Left forelimb (tissue), 1 donor: ENCODE measurements around the gene CIRBP.
"Not testable (repeated sequence)": the region's sequence is repeated elsewhere in the genome, so short reads cannot be mapped to it uniquely, and the experiment has no call there.

ENCODE experiments used
- DNase-seq: peaks from one replicate; pipeline ENCODE4 v3.0.0-alpha.2; 2018; ENCODE audit warnings: low spot score

CIRBP gene

DNA sequence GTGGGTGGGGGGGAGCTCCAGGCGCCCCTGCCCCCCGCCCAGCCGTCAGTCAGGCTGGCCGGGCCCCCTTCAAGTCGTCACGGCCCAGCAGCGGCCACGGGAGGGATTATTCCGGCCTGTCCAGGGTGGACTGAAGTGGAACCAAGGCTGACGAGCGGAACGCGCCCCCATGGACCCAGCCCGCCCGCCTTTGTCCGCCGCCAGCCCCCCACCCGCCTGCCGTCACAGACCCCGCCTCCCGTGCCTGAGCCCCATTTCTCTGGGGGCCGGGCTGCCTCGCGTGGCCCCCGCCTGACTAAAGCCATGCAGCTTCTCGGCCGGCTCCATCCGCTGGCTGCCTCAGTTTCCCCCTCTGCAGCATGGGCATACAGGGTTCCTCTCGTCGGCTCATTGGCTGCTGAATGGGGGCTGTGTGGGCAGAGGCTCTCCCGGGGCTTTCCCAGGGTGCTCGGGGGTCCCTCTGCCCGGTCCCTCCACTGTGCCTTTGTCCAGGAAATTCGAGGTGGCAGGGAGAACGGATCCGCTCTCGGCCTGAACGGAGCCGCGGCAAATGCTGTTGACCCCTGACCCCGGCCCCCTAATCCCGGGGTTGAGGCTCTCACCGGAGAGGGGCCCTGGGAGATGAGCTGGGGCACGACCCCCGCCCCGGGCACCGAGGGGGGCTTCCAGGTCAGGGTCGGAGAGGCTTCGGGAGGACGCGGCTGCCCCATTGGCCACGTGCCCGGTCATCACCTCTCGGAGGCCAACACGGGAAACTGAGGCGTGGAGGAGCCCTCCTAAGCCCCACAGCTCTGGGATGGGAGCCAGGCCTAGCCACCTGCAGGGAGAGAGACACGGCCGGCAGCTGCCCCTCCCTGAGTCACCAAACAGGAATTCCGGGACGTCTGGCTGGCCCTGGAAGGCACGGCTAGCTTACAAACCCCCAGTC is 43.9 kb downstream of the CIRBP start:
- DNase-seq: no peak

DNA sequence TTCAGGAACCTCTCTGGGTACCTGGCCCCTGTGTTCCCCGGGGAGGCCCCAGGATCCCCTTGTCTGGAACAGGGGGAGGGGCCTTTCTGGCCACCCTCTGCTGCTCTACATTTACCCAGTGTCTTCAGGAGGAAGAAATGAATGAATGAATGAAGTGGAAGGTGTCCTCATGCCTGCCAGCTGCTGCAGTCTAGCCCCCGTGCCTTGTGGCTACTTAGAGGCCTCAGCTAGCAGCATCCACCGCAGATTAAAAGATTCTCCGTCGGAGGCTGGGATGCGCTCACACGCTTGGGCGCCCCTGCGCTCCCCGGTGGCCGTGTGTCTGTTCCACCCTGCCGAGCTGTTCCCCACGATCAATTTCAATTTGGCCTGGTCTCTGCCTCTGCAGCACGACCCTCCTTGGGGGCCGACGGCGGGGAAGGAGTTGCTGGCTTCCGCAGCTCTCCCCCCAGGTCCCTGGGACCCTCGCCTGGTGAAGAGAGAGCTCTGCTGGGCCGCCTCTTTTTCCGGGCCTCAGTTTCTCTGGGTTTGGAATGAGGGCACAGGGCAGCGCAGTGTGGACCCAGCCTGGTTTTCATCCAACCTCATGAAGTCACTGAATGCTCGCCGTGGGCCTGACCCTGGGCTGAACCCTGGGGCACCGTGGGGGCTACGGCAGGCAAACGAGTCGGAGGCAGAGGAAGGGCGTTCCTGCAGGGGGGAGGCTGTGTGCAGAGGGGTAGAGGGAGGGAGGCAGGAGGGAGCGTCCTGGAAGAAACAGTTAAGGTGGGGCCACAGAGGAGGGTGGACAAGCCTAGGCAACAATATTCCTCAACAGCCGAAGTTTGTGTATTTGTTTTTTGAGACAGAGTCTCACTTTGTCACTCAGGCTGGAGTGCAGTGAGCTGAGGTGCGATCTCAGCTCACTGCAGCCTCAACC is 44.8 kb downstream of the CIRBP start:
- DNase-seq: no peak

DNA sequence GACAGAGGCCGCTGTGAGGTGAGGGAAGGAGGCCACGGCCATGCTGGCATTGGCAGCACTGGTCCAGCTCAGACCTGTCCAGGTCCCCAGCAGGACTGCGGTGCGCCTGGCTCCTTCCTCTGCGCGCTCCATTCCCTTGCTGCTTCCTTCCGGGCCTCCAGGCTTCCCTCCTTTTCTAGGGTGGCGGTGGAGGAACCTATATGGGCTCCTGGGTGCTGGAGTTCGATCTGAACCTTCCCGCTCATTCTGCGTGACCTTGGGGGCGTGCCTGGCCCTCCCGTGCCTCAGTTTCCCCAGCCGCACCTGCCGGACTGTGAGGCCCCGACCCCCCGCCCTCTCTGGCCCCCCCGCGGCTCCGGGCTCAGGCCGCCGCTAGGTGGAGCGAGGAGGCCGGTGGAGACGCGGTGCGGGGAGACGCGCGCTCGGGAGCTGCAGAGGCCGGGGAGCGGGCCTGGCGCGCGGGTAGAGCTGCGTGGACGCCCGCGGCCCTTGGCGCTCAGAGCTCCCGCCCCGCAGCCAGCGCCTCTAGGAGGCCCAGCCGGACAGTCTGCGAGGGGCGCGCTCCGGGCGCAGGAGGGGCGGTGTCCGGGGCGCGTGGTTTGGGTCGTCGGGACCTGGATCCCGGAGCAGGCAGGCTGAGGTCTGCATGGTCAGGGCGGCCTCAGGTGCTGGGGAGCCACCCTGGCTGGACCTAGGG is 46.5 kb downstream of the CIRBP start:
- no peak for DNase-seq

DNA sequence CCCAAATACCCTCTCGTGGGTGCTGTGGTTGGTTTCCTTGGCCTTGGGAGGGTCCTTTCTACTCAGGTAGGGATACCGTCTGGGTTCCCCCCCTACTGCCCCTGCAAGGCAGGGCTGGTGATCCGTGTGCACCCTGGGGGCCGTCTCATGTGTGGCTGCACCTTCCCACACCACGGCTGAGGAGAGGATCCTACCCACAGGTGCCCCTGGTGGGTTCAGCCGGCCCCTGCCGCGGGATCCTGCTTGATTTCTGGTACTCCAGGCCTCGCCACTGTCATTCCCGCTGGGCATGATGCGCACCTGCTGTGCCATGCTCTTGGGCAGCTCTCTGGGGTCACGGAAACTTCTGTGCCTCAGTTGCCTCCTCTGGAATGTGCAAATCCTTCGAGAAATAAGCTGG is 47.3 kb downstream of the CIRBP start:
- no peak for DNase-seq

DNA sequence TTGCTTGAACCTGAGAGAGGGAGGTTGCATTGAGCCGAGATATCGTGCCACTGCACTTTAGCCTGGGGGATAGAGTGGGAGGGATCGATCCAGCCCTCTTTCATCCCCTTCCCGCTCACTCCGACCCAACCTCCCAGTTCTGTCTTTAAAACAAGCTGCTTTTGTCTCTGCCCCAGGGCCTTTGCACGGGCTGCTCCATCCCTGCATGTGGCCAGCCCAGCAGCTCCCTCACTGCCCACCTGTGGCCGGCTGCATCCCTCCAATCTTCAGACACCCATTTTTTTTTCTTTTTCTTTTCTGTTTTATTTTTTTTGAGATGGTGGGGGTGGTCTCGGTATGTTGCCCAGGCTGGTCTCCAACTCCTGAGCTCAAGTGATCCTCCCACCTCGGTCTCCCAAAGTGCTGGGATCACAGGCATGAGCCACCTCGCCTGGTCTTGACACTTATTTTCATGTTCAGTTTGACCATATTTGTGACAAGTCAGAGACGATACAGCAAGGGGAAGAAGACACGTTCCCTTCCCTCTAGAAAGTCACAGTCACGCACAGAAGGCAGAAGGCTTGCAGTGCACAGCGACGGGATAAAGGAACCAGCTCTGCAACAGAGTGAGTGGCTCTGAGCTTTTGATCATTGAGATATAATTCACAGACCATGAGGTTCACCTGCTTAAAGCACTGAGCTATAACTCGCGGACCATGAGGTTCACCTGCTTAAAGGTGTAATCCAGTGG is 48.3 kb downstream of the CIRBP start:
- DNase-seq: no peak

DNA sequence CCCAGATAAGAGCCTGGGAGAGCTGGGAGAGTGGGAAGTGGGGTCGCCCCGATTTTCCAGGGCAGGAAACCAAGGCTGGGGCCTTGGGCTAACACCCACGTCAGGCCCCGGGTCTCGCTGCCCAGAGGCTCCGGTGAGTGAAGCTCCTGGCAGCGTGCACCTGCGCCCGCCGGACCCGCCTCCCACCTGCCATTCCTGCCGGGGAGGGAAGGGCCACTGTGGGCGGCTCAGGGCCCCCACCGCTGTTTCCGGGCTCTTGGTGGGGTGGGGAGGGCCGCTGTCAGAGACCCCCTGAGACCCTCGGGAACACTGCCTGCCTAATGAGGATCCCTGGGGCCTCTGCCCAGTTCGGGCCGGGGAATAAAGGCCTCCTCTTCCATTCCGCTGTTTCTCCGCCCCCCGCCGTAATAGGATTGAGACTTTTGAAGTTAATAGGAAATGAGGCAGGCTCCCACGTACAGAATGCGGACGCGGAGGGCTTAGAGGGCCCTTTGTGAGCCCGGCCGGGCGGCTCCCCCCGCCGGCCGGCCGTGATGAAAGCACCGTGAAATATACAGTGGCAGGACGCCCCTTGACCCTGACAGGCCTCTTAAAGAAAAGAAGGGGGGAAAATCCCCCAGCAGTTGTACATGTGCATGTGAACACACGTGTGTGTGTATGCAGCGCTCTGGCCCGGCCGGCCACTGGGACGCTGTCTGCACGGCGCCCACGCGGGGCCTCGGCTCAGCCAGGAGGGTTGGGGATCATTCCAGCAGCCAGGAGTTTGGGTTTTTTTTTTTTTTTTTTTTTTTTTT is 49.7 kb downstream of the CIRBP start:
- DNase-seq: no peak

DNA sequence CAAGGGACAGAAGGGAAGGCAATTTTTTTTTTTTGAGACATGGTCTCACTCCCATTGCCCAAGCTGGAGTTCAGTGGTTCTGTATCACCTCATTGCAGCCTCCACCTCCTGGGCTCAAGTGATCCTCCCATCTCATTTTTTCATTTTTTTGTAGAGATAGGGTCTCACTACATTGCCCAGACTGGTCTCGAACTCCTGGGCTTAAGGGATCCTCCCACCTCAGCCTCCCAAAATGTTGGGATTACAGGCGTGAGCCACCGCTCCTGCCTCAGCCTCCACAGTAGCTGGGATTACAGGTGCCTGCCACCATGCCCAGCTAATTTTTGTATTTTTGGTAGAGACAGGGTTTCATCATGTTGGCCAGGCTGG is 51.1 kb downstream of the CIRBP start:
- not testable (repeated sequence) for DNase-seq

DNA sequence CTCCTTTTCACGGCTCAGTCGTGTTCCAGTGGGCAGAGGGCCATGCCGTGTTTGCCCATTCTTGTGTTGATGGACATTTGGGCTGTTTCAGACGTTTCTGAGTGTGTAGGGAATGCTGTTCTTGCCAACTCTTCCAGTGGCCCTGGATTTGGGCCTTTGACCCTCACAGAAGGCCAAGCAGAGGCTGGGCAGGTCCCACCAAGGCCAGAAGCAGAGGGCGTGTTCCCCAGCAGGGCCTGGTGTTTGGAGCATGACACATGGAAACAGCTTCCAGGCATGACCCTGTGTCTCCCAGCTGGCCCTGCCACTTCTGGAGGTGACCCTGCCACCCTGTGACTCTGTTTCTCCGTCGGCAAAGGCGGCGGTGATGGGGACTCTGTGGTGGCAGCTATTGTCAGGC is 52.4 kb downstream of the CIRBP start:
- DNase-seq: no peak

DNA sequence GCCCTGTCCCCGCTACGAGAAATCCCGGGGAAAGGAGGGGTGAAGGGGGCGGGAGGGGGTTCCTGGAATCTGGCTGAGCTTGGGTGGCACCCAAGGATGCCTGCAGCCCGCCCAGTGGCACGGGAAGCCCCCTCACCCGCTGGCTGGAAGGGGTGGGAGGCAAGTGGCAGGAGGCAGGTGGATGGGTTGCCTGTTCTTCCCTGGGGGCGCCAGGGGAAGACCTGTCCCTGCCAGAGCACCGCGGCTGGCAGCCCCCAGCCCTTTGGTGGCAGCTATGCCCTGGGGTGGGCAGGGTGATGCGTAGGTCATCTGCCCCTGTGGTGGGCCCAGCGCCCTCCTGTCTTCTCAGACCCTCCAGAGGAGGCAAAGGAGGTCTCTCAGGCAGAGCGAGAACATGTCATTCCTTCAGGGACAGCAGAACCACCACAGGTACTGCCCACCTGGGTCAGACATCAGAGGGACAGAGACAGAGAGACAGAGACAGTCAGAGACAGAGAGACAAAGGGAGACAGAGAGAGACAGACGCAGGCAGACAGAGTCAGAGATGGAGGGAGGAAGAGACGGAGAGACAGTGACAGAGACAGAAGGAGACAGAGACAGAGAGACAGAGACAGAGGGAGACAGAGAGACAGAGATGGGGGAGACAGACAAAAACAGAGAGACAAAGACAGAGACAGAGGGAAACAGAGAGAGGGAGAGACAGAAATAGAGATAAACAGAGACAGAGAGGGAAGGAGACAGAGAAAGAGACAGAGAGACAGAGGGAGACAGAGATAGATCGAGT is 53.3 kb downstream of the CIRBP start:
- no peak for DNase-seq

DNA sequence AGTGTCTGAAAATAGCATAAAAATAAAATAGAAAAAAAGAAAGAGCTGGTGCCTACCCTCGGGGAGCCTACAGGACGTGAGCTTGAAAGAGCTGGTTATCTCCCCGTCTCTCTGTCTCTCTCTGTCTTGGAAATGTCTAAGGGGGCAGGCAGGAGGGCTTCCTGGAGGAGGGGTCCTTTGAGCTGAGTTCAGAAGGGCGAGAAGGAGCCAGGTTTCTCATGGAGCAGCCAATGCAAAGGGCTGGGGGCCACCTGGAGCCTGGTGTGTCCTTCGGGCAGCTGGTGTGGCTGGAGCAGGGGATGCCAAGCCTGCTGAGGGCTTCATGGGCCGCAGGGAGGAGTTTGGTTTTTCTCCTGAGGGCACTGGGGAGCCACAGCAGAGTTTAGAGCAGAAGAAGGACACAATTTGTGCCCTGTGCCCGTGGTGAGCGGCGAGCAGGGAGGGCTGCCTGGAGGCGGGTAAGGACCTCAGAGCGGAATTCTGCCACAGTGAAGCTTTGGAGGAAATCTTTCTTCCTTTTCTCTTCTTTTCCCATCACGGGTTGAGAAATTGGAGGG is 55.2 kb downstream of the CIRBP start:
- no peak for DNase-seq
